Measurements from ENCODE around the gene LDAH. TPM values are rescaled to one million over a fixed set of nuclear protein-coding genes. Genes with fewer than 3 reads are reported as not detected.

The LDAH gene
- total RNA-seq, 2 donors from 2014 or later = 3.5 to 6.0 TPM

DNA sequence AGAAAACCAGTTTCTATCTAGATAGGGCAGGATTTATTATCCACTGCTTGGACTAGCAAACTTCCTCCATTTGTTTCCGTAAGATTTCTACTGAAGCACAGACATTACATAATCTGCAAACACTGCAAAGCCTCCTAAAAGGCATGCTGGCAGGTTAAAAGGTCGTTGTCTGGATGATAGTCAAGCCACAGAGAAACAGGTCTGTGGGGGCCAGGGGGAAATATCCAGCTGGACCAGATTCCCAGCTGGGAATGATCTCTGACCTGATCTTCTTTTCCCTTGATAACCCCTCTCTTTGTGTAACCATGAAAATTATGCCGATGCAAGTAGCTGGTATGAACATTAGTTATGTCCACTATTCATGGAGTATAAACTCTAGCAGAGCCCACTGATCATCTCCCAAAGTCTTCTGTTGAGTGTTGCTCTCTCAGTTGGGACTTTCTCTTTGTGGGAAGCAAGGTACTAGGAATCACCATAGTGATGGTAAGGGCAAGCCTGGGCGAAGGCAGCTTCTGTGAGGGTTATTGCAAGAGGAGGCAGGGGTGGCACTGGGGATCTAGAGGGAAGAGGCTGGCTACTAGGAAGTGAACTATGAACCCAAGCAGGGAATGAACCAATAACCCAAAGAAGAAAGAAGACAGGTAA is 94.7 kb downstream of the LDAH start:
- Histone ChIP-seq H3K27me3 (no peaks in the 10 kb centered on the region), H3K36me3 (no peaks in the 10 kb centered on the region), H3K4me3 (no peak overlapping the region), H3K4me1 (peaks cover 0 to 4% of the 10 kb centered on the region in 2 donors), H3K9me3 (no peaks in the 10 kb centered on the region), H3K27ac (no peak overlapping the region)
- no peak for DNase-seq (ENCODE audit: low spot score)
- TF ChIP-seq, protein P1, sequence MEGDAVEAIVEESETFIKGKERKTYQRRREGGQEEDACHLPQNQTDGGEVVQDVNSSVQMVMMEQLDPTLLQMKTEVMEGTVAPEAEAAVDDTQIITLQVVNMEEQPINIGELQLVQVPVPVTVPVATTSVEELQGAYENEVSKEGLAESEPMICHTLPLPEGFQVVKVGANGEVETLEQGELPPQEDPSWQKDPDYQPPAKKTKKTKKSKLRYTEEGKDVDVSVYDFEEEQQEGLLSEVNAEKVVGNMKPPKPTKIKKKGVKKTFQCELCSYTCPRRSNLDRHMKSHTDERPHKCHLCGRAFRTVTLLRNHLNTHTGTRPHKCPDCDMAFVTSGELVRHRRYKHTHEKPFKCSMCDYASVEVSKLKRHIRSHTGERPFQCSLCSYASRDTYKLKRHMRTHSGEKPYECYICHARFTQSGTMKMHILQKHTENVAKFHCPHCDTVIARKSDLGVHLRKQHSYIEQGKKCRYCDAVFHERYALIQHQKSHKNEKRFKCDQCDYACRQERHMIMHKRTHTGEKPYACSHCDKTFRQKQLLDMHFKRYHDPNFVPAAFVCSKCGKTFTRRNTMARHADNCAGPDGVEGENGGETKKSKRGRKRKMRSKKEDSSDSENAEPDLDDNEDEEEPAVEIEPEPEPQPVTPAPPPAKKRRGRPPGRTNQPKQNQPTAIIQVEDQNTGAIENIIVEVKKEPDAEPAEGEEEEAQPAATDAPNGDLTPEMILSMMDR (IDR thresholded peaks at IDR 0.05) = no peak

DNA sequence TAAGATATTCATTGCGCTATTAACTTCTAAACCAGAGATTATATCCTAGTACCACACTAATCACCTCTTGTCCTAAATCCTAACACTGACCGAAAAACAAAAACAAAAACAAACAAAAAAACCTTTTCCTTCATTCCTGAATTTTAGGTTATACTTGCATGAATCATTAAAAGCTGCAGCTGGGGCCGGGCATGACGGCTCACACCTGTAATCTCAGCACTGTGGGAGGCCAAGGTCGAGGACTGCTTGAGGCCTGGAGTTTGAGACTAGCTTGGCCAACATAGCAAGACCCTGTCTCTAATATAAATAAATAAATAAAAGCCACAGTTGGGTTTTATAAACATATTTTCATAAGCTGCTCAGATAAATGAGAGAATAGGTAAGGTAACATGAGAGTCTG is 96.0 kb downstream of the LDAH start:
- no peak overlapping the region for H3K27ac ChIP-seq
- TF ChIP-seq, protein P1 (IDR thresholded peaks at IDR 0.05) = no peak
- H3K4me1 ChIP-seq = peaks cover 0 to 4% of the 10 kb centered on the region in 2 donors
- H3K9me3 ChIP-seq = no peaks in the 10 kb centered on the region
- H3K36me3 ChIP-seq = no peaks in the 10 kb centered on the region
- H3K27me3 ChIP-seq = no peaks in the 10 kb centered on the region
- no peak overlapping the region for H3K4me3 ChIP-seq
- no peak for DNase-seq (ENCODE audit: low spot score)

DNA sequence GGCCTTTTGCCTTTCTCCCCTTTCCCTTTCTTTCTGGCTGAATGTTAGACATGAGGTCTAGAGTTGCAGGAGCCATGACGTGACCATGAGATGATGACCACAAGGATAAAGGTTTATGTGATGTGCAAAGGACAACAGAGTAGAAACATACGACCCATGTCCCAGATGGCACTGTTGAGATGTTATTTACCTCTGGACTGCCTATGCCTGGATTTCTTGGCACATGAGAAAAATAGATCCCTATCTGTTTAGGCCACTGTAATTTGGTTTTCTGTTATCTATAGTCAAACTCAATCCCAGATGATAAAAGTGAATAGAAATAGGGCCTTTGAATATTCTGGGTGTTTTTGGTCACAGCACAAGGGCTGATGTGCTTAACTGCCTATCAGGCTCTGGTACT is 97.1 kb downstream of the LDAH start:
- Histone ChIP-seq H3K4me1 (peaks cover 0 to 4% of the 10 kb centered on the region in 2 donors), H3K4me3 (no peak overlapping the region), H3K27me3 (no peaks in the 10 kb centered on the region), H3K9me3 (no peaks in the 10 kb centered on the region), H3K27ac (no peak overlapping the region), H3K36me3 (no peaks in the 10 kb centered on the region)
- DNase-seq (ENCODE audit: low spot score) = no peak
- TF ChIP-seq, protein P1 (IDR thresholded peaks at IDR 0.05) = no peak

DNA sequence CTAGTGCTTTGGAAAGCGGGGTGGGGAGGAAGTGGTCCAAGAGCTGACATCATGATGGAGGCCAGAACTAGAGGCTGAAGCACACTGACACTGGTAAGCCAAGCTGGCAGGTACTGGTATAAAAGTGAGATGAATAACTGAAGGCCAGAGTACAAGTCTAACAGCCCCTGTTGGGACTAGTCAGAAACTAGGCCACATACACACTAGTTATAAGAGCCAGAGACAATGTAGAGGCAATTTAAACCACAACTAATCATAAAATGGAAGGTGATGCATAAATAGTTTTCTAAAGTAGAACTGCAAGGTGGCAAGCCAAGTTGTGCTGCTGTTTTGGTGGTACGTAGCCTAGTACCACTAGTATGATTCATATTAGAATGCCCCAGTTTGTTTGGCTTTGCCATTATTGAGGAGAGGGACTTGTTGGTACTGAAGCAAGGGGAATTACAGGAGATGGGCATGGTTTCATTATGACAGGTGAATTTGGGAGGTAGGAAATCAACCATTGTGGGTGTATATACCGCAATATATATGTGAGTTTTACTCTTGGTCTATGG is 98.3 kb downstream of the LDAH start:
- DNase-seq (ENCODE audit: low spot score) = no peak
- Histone ChIP-seq H3K36me3 (no peaks in the 10 kb centered on the region), H3K9me3 (no peaks in the 10 kb centered on the region), H3K27me3 (no peaks in the 10 kb centered on the region), H3K4me1 (peaks cover 0 to 4% of the 10 kb centered on the region in 2 donors), H3K27ac (no peak overlapping the region), H3K4me3 (no peak overlapping the region)
- TF ChIP-seq, protein P1 (IDR thresholded peaks at IDR 0.05) = no peak

DNA sequence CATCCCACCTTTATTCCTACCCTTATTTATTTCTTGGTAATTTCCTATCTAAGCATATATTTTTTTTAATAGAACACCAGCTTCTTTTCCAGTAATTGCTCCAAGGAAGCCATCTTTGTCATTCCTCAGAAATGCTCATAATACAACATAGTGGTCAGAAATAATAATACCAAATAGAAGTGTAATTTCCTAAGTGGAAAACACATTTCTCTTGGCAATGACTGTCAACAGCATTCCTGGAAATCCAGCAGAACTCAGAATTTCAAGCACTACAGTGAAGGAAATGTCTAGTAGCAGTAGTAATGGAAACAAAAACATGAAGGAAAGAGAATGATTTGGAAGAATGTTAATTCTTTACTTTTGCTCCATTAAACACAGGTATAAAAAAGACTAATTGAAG is 99.4 kb downstream of the LDAH start:
- H3K36me3 ChIP-seq = no peaks in the 10 kb centered on the region
- no peak overlapping the region for H3K27ac ChIP-seq
- peaks cover 0 to 5% of the 10 kb centered on the region in 2 donors for H3K9me3 ChIP-seq
- H3K27me3 ChIP-seq = no peaks in the 10 kb centered on the region
- no peak for DNase-seq (ENCODE audit: low spot score)
- TF ChIP-seq, protein P1 (IDR thresholded peaks at IDR 0.05) = no peak
- H3K4me1 ChIP-seq = peaks cover 0 to 4% of the 10 kb centered on the region in 2 donors
- no peak overlapping the region for H3K4me3 ChIP-seq
